H1 (cell line): ENCODE results near the gene ZRANB3. TPM values are rescaled to one million over a fixed set of nuclear protein-coding genes. Genes with fewer than 3 reads are reported as not detected.

Source experiments
- CTCF ChIA-PET: fragments of 300-600 bp; sonication (Branson Sonifier 250); formaldehyde crosslinking; loops from one replicate; lab custom pipeline; 2021; ENCODE audit not compliant: partially characterized antibody; lab: Charles Lee
- POLR2A ChIA-PET: fragments of 300-600 bp; sonication (Branson Sonifier 250); formaldehyde crosslinking; loops from one replicate; lab custom pipeline; 2021; ENCODE audit warnings: inconsistent platforms; ENCODE audit not compliant: partially characterized antibody; lab: Charles Lee
- DNase-seq, 2 experiments: peaks; one replicate each; pipeline versions ENCODE4 v3.0.0 to v3.0.0-alpha.2; 2010 to 2022; ENCODE audit warnings: low spot score in 2 of 2, low read depth in 1 of 2, mixed read lengths in 1 of 2
- FAIRE-seq: peaks from 2 replicates; lab custom pipeline; 2011; peaks lifted over from hg19 to GRCh38; lab: Jason Lieb, UNC
- H2AFZ ChIP-seq: 2 replicates; pipeline ENCODE4 v1.8.1; 2012; ENCODE audit warnings: low read length, inconsistent platforms
- H2AK5ac ChIP-seq: 2 replicates; pipeline ENCODE4 v1.6.1; 2013; ENCODE audit warnings: low read depth, low read length
- H2BK120ac ChIP-seq: replicated peaks from 2 replicates; pipeline ENCODE3; 2013; ENCODE audit warnings: low read depth, low read length, inconsistent platforms
- H2BK12ac ChIP-seq: 2 replicates; pipeline ENCODE4 v1.6.1; 2013; ENCODE audit warnings: low read depth, low read length
- H2BK15ac ChIP-seq: 2 replicates; pipeline ENCODE4 v1.6.1; 2013; ENCODE audit warnings: low read length
- H2BK20ac ChIP-seq: 2 replicates; pipeline ENCODE4 v1.6.1; 2013; ENCODE audit warnings: low read length
- H2BK5ac ChIP-seq: 2 replicates; pipeline ENCODE4 v1.6.1; 2013; ENCODE audit warnings: low read depth, low read length
- H3K14ac ChIP-seq: 2 replicates; pipeline ENCODE4 v1.6.1; 2013; ENCODE audit warnings: inconsistent platforms; ENCODE audit not compliant: insufficient read length
- H3K18ac ChIP-seq: 2 replicates; pipeline ENCODE4 v1.6.1; 2013; ENCODE audit warnings: low read length; ENCODE audit errors: extremely low read depth
- H3K23ac ChIP-seq: 2 replicates; pipeline ENCODE4 v1.6.1; 2013; ENCODE audit warnings: inconsistent platforms; ENCODE audit not compliant: insufficient read length
- H3K23me2 ChIP-seq: 2 replicates; pipeline ENCODE4 v1.6.1; 2013; ENCODE audit warnings: low read depth, low read length
- H3K27ac ChIP-seq: 2 replicates; pipeline ENCODE4 v1.6.1; 2011; ENCODE audit warnings: low read depth, low read length, inconsistent platforms
- H3K27me3 ChIP-seq, 4 experiments: replicated peaks in 1 of 4; 1 replicate in 1 of 4; 2 replicates in 3 of 4; pipeline versions ENCODE4 v1.6.1 to v1.8.1; 2011 to 2013; ENCODE audit warnings: low read length in 3 of 4, mild to moderate bottlenecking in 3 of 4, inconsistent platforms in 2 of 4, mixed read lengths in 2 of 4, moderate library complexity in 1 of 4; ENCODE audit not compliant: control insufficient read depth in 3 of 4, insufficient read depth in 3 of 4; ENCODE audit errors: extremely low read depth in 1 of 4
- H3K36me3 ChIP-seq, 4 experiments: 2 replicates each; pipeline versions ENCODE4 v1.6.1 to v1.8.1; 2011 to 2013; ENCODE audit warnings: mild to moderate bottlenecking in 4 of 4, low read length in 3 of 4, moderate library complexity in 2 of 4, control low read depth in 1 of 4, inconsistent platforms in 1 of 4; ENCODE audit not compliant: insufficient read depth in 4 of 4, control insufficient read depth in 2 of 4
- H3K4ac ChIP-seq: replicated peaks from 2 replicates; pipeline ENCODE3; 2013; ENCODE audit warnings: low read length, low read depth, mixed read lengths, inconsistent platforms; ENCODE audit not compliant: insufficient read length
- H3K4me1 ChIP-seq, 4 experiments: replicated peaks in 1 of 4; 1 replicate in 1 of 4; 2 replicates in 3 of 4; pipeline versions ENCODE4 v1.6.1 to v1.8.1; 2011 to 2013; ENCODE audit warnings: low read length in 3 of 4, inconsistent platforms in 2 of 4, mixed read lengths in 1 of 4; ENCODE audit not compliant: insufficient read depth in 4 of 4, control insufficient read depth in 3 of 4
- H3K4me2 ChIP-seq, 2 experiments: 2 replicates each; pipeline versions ENCODE4 v1.6.1 to v1.8.1; 2011 to 2013; ENCODE audit warnings: low read depth in 2 of 2, low read length in 2 of 2, control low read depth in 1 of 2, inconsistent platforms in 1 of 2, mild to moderate bottlenecking in 1 of 2; ENCODE audit not compliant: insufficient read depth in 1 of 2
- H3K4me3 ChIP-seq, 4 experiments: fragments of 200-600, 300-600 bp in 1 of 4; sonication (generic), shearing (Covaris generic), sonication (Bioruptor Twin) in 1 of 4; 2 replicates each; pipeline versions ENCODE4 v1.5.1 to v1.8.1; 2011 to 2016; ENCODE audit warnings: low read length in 4 of 4, low read depth in 3 of 4, control low read depth in 2 of 4, inconsistent platforms in 2 of 4, mild to moderate bottlenecking in 2 of 4, mixed read lengths in 1 of 4, moderate library complexity in 1 of 4; ENCODE audit not compliant: insufficient read depth in 2 of 4; ENCODE audit errors: extremely low read depth in 1 of 4
- H3K56ac ChIP-seq: replicated peaks from 2 replicates; pipeline ENCODE3; 2013; ENCODE audit warnings: low read depth, mild to moderate bottlenecking, mixed read lengths, low read length, inconsistent platforms; ENCODE audit not compliant: insufficient read length
- H3K79me1 ChIP-seq: 2 replicates; pipeline ENCODE4 v1.6.1; 2013; ENCODE audit warnings: low read depth, low read length, control low read depth
- H3K79me2 ChIP-seq, 2 experiments: 2 replicates each; pipeline versions ENCODE4 v1.6.1 to v1.8.1; 2012 to 2013; ENCODE audit warnings: low read length in 2 of 2, mild to moderate bottlenecking in 2 of 2, inconsistent platforms in 1 of 2; ENCODE audit not compliant: insufficient read depth in 2 of 2, control insufficient read depth in 1 of 2
- H3K9ac ChIP-seq, 4 experiments: replicated peaks in 1 of 4; 1 replicate in 1 of 4; 2 replicates in 3 of 4; pipeline versions ENCODE4 v1.6.1 to v1.8.1; 2011 to 2013; ENCODE audit warnings: low read depth in 3 of 4, low read length in 3 of 4, control low read depth in 2 of 4, mild to moderate bottlenecking in 2 of 4, moderate library complexity in 2 of 4, inconsistent platforms in 1 of 4; ENCODE audit errors: extremely low read depth in 1 of 4
- H3K9me3 ChIP-seq, 2 experiments: 2 replicates each; pipeline versions ENCODE4 v1.6.1 to v1.8.1; 2012 to 2013; ENCODE audit warnings: mild to moderate bottlenecking in 2 of 2, moderate library complexity in 2 of 2, control low read depth in 1 of 2, inconsistent platforms in 1 of 2, low read depth in 1 of 2, low read length in 1 of 2, mixed read lengths in 1 of 2; ENCODE audit not compliant: insufficient read depth in 2 of 2
- H4K20me1 ChIP-seq, 2 experiments: replicated peaks in 1 of 2; 2 replicates each; pipeline versions ENCODE3 to v1.8.1; 2011 to 2013; ENCODE audit warnings: inconsistent platforms in 2 of 2, low read length in 2 of 2, mild to moderate bottlenecking in 1 of 2; ENCODE audit not compliant: insufficient read depth in 2 of 2, control insufficient read depth in 1 of 2
- H4K5ac ChIP-seq: 2 replicates; pipeline ENCODE4 v1.6.1; 2013; ENCODE audit warnings: low read length, low read depth, mixed read lengths, inconsistent platforms; ENCODE audit not compliant: insufficient read length
- H4K8ac ChIP-seq: 2 replicates; pipeline ENCODE4 v1.8.0; 2013; ENCODE audit warnings: mild to moderate bottlenecking, moderate library complexity, low read length, inconsistent platforms; ENCODE audit not compliant: insufficient read depth; ENCODE audit errors: extremely low read depth
- H4K91ac ChIP-seq: replicated peaks from 2 replicates; pipeline ENCODE3; 2013; ENCODE audit warnings: low read length, mixed read lengths, inconsistent platforms; ENCODE audit not compliant: insufficient read length
- CTBP2 ChIP-seq: IDR thresholded peaks from 2 replicates; pipeline ENCODE4 v1.7.0; 2011; ENCODE audit warnings: borderline replicate concordance, mild to moderate bottlenecking, moderate library complexity, mixed read lengths, low read length; ENCODE audit not compliant: insufficient read depth, insufficient read length
- TCF12 ChIP-seq: IDR thresholded peaks from 2 replicates; pipeline ENCODE4 v1.6.1; 2011; ENCODE audit warnings: low read depth, mild to moderate bottlenecking, low read length
- WGBS, 2 experiments: shearing (Covaris generic) in 1 of 2; methylation state at CpG; one replicate each; pipeline versions ENCODE4 v1.1.6 to v1.1.7; 2013 to 2015; ENCODE audit warnings: low lambda C conversion rate in 2 of 2, mixed read lengths in 2 of 2, inconsistent platforms in 1 of 2, low coverage in 1 of 2, missing lambda C conversion rate in 1 of 2; ENCODE audit not compliant: insufficient replicate concordance in 2 of 2, insufficient coverage in 1 of 2, insufficient read length in 1 of 2; ENCODE audit errors: extremely low coverage in 1 of 2, missing lambda C conversion rate in 1 of 2; 5-methylcytosine and 5-hydroxymethylcytosine counted together
- polyA plus RNA-seq, 7 experiments: library from polyadenylated mRNA; depleted of rRNA in 3 of 7; stranded (reverse) in 5 of 7; unstranded in 2 of 7; fragments of >200 nt in 5 of 7; fragments of 200-250 nt in 2 of 7; gene quantifications; 1 replicate in 5 of 7; 2 replicates in 1 of 7; 4 replicates in 1 of 7; pipeline versions ENCODE4 v1.2.1 to v1.2.3, GENCODE V29; 2011 to 2013; ENCODE audit warnings: missing spikeins in 2 of 7, mixed read lengths in 2 of 7
- total RNA-seq: library from RNA; stranded (reverse); fragmentation: NEBNext Ultra II Directional; extraction: Animal tissue kit (Norgen Biotek cat#: 25700); gene quantifications from 2 replicates; pipeline ENCODE4 v1.2.1, GENCODE V29; 2021
- TF ChIP-seq, protein P1 (sequence below): IDR thresholded peaks from 2 replicates; pipeline ENCODE4 v1.6.1; 2011; ENCODE audit warnings: low read length, improper control_type of control experiment

The ZRANB3 gene
- total and polyA plus RNA-seq, 2 of the 8 experiments (the other 6 are each of a cell fraction or from before 2014, with no cell fraction given), result 4.5 to 19.3 TPM

DNA sequence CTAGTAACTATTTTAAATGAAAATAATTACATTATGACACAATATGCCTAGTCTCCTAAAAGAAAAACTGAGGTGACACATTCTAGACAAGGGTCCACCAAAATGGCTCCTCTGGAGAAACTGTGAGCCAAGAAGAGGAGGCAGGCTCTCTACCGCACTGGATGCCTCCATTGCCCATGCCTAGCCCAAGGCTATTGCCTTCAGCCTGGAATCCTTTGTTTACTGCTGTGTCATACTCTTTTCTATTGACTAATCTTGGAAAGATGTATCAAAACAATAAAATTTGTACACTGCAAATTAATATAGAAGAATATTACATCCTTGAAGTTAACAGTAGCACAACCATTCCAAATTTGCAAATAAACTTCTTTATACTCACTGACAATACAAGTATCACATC is 311.8 kb downstream of the ZRANB3 start:
- Histone ChIP-seq H2BK120ac (no peak overlapping the region), H3K23me2 (no peaks in the 10 kb centered on the region), H3K36me3 (no peaks in the 10 kb centered on the region; a peak in 1 of 8 replicates), H3K79me2 (no peaks in the 10 kb centered on the region), H3K56ac (no peak overlapping the region), H4K8ac (no peak overlapping the region), H3K4ac (no peak overlapping the region), H2BK5ac (no peak overlapping the region), H3K4me1 (no peaks in the 10 kb centered on the region), H2AFZ (no peak overlapping the region), H3K14ac (no peak overlapping the region), H4K20me1 (no peaks in the 10 kb centered on the region), H3K9ac (no peak overlapping the region), H3K9me3 (no peaks in the 10 kb centered on the region), H3K27me3 (no peaks in the 10 kb centered on the region), H2BK20ac (no peak overlapping the region), H3K79me1 (no peaks in the 10 kb centered on the region), H2AK5ac (no peak overlapping the region), H3K4me3 (no peak overlapping the region), H4K91ac (no peak overlapping the region), H3K27ac (no peak overlapping the region), H4K5ac (no peak overlapping the region), H2BK12ac (no peak overlapping the region), H3K4me2 (no peak overlapping the region), H3K23ac (no peak overlapping the region), H2BK15ac (no peak overlapping the region), H3K18ac (no peak overlapping the region)
- no peak for FAIRE-seq
- ChIA-PET POLR2A (no interaction called here), CTCF (no interaction called here)
- TF ChIP-seq TCF12, result no peak
- TF ChIP-seq CTBP2, result no peak
- TF ChIP-seq, protein P1, sequence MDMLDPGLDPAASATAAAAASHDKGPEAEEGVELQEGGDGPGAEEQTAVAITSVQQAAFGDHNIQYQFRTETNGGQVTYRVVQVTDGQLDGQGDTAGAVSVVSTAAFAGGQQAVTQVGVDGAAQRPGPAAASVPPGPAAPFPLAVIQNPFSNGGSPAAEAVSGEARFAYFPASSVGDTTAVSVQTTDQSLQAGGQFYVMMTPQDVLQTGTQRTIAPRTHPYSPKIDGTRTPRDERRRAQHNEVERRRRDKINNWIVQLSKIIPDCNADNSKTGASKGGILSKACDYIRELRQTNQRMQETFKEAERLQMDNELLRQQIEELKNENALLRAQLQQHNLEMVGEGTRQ, result no peak
- DNase-seq, result no peak
- WGBS, 2 experiments, result 86% methylated on average over 1 of the region's 1 CpG; no CpG with 5 or more reads in 1 of the 2 experiments
